Left colon (tissue), 2 donors: ENCODE measurements around the gene AKT3. TPM values are rescaled to one million over a fixed set of nuclear protein-coding genes. Genes with fewer than 3 reads are reported as not detected.
"Not testable (repeated sequence)": the region's sequence is repeated elsewhere in the genome, so short reads cannot be mapped to it uniquely, and the experiment has no call there.

Experiments used
- ATAC-seq: fragments of 200-7000 bp; cut with Tn5 transposase; one replicate; pipeline ENCODE4 v1.9.1; 2020; ENCODE audit warnings: mild to moderate bottlenecking, moderate library complexity
- DNase-seq, 2 donors: peaks; one replicate each; pipeline ENCODE4 v3.0.0-alpha.2; 2020
- intact Hi-C, 2 donors: fragments of 100-400 bp; cut with DNase I in 1 of 2; cut with micrococcal nuclease in 1 of 2; formaldehyde crosslinking; loops; one replicate each; pipeline versions ENCODE4 v1.11.2 to v1.14.0; 2022; cut with DNase I, micrococcal nuclease
- total RNA-seq, 2 donors: library from RNA; stranded (reverse); fragmentation: NEBNext Ultra II Directional; extraction: Animal tissue kit (Norgen Biotek cat#: 25700); gene quantifications; one replicate each; pipeline ENCODE4 v1.2.1, GENCODE V29; 2021
- donor health status: DM: no; HTN: no; CAD: no.
- donor health status: DM: yes; HTN: yes; CAD: no.

AKT3 gene
- total RNA-seq, 2 donors from 2014 or later: 9.7 to 21.1 TPM

DNA sequence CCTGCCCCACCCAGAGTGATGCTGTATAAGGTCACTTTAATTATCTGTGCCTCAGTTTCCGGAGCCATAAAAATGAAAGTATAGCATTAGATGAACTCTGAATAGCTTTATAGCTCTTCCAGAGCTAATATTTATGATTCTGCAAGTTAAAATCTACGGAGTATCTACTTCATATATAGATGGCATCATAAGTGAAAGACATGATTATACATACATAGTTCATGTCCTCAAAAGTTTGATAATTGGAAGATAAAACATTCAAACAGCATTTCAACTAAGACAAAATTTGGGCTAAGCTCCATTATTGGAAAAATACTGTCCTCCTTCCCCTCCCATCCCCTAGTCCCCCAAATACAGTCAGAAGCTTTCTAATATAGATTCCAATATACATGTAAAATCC, 4.2 kb downstream of the AKT3 start:
- DNase-seq: no peak
- ATAC-seq: no peak
- intact Hi-C loops: no loop called here

DNA sequence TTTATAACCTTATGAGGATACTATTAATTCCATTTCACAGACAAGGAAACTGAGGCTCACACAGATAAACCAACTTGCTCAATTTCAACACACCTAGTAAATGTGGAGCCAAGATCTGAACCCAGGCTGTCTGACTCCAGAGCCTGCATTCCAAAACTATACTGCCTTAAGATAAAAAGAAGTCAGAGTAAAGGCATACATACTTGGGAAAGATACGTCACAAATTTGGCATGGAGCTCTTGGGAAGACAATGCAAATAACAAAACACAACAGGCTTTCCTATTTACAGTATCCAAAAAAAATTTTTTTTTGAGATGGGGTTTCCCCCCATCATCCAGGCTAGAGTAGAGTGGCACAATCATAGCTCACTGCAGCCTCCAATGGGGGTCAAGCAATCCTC, 5.9 kb downstream of the AKT3 start:
- ATAC-seq (no peak), DNase-seq (no peak)
- intact Hi-C loops: no loop called here

DNA sequence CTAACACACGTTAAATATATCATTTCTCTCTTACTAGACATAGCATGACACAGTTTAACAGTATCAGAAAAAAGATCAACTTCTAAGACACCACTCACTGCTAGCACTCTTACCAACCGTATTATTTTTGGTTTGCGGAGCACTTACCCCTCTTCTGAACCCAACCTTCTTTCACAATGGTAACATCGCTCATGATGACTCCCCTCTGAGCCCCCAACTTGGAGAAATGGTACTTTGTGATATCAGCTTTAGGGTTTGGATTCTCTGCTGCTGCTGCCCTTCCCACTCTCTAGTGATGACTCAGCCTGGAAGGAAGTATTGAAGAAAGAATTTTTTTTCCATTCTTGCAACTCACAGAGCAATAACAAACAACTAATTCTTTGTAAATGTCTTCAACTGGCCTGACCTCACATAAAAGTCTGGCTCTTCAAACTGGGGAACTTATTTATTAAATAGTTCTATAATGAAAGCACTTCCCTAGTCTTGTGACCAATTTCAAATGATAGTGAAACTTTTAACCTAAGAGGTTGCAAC, 7.0 kb downstream of the AKT3 start:
- no peak for DNase-seq
- no peak for ATAC-seq
- intact Hi-C loops: no loop called here

DNA sequence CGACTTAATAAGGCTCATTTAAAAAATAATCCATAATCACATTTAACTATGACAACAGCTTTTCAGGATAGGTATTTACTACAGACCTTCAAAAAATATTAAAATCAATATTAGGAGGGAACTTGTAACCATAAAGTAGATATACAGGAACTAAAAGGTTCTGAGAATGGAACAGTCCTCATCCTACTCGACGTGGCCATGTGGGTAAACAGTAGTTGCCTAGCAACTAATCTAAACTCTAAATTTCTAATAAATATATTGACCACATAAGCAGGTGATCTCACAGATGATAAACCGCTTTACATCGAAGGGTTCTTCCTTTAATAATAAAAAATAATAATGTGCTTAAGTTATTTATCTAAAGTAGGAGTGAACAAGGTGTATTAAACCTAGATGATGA, 7.9 kb downstream of the AKT3 start:
- ATAC-seq: no peak
- DNase-seq: no peak

DNA sequence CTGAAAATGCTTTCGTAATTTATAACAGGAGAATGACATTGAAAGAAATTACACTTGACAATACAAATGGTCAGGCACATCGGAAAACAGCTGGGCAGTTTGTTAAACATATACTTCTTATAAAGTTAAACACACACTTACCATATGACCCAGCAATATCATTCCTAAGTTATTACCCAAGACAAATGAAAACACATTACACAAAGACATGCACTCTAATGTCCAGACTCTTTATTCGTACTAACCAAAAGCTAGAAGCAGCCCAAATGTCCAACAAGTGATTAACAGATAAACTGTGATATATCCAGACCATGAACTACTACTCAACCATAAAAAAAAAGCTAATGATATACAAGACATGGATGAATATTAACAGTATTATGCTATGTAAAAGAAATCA, 8.5 kb downstream of the AKT3 start:
- intact Hi-C loops: no loop called here
- ATAC-seq: no peak

More for the DNA sequence above, 7.9 kb downstream of the AKT3 start:
- intact Hi-C loops: no loop called here

DNA sequence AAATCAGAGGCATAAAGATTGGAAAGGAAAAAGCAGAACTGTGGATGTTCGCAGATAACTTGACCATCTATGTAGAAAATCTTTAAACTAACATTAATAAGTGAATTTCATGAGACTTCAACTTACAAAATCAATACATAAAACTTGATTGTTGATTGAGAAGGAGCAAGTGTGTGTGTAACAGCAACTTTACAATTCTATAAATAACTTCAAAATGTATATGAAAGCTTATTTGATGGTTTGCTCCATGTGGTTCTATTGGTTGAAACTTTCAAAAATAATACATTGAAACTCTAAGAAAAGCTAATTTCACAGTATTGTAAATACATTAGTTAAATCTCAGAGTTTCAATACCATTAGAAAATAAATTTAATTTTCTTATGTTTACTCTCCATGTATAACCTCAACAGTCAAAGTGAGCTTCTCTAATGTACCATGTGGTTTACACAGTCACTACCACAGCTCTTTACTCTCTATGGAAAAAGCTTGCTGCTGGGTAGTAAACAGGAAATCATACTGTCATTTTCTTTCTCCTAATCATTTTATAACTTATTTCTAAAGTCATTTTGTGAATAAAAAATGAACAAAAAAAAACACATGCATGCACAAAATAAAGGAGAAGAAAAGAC, 12.0 kb downstream of the AKT3 start:
- ATAC-seq: no peak
- no peak for DNase-seq
- intact Hi-C loops: no loop called here

More for the DNA sequence above, 8.5 kb downstream of the AKT3 start:
- no peak for DNase-seq

DNA sequence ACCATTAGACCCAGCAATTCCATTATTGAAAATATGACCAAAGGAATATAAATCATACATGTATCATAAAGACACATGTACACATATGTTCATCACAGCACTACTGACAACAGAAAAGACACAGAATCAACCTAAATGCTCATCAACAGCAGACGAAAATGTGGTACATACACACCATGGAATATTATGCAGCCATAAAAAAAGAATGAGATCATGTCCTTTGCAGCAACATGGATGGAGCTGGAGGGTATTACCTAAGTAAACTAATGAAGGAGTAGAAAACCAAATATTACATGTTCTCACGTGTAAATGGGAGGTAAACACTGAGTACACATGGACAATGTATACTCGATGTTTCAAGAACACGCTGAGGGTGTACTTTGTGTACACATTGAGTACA, 15.9 kb downstream of the AKT3 start:
- ATAC-seq: no peak
- intact Hi-C loops: no loop called here
- DNase-seq: no peak

DNA sequence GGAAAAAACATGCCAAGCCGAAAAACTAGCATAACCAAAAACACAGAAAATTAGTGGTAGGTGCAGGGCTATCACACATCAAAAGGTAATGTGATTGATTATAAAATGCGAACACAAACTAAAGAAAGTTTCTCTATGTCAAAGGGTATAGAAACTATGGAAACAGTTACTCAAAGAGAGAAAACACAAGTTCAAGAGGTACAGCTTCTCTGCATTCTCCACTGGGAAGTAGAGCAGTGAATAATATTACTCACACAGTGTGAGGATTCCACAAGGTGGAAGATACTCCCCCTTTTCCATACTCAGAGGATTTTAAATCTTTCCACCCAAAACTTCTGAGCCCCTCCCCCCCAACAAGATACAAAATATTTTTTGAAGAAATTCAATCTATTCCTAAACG, 18.6 kb downstream of the AKT3 start:
- intact Hi-C loops: no loop called here
- DNase-seq (no peak), ATAC-seq (no peak)

DNA sequence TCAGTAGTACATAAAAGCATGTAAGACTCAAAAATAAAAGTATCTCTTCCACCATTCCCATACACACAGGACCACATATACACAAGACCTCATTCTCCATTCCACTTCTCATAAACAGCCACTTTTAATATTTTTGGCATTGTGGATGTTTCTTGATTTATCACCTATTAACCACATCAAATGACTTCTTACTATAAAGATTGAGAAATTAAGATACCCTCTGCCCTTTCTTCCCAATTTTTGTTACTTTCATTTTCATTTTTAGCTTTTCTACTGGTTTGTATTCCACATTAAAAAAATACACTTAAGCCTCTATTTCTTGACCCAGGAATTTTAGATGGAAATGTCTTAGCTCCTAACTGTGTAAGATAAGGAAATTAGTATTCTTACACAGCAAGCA, 22.8 kb downstream of the AKT3 start:
- ATAC-seq (no peak), DNase-seq (no peak)
- intact Hi-C loops: no loop called here

DNA sequence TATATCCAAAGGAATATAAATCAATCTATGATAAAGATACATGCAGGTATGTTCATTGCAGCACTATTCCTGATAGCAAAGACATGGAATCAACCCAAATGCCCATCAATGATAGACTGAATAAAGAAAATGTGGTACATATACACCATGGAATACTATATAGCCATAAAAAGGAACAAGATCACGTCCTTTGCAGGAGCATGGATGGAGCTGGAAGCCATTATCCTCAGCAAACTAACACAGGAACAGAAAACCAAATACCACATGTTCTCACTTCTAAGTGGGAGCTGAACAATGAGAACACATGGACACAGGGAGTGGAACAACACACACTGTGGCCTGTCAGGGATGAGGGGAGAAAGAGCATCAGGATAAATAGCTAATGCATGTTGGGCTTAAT, 25.1 kb downstream of the AKT3 start:
- DNase-seq, ATAC-seq, intact Hi-C loops: not testable (repeated sequence)

DNA sequence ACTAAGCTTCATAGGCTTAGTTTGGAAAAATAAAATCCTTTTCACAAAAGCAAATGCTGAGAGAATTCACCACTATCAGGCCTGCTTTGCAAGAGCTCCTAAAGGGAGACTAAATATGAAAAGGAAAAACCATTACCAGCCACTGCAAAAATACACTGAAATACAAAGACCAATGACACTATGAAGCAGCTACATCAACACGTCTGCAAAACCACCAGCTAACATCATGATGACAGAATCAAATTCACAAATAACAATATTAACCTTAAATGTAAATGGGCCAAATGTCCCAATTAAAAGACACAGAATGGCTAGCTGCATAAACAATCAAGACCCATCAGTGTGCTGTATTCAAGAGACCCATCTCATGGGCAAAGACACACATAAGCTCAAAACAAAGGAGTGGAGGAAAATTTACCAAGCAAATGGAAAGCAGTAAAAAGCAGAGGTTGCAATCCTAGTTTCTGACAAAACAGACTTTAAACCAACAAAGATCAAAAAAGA, 28.8 kb downstream of the AKT3 start:
- no peak for DNase-seq
- no peak for ATAC-seq
- intact Hi-C loops: no loop called here

DNA sequence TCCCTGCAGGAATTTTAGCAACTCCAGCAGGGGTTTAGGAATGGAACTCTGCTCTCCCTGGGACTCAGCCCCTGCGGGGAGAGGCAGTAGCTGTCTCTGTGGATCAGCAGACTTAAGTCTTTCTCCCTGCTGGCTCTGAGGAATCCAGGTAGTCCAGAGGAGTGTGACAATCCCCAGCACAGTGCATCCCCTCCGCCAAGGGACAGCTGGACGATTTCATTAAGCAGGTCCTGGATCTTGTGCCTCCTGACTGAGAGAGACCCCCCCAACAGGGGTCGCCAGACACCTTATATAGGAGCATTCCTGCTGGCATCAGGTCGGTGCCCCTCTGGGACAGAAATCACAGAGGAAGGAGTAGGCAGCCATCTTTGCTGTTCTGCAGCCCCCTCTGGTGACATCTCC, 30.6 kb downstream of the AKT3 start:
- ATAC-seq: no peak
- intact Hi-C loops: no loop called here
- DNase-seq: no peak

DNA sequence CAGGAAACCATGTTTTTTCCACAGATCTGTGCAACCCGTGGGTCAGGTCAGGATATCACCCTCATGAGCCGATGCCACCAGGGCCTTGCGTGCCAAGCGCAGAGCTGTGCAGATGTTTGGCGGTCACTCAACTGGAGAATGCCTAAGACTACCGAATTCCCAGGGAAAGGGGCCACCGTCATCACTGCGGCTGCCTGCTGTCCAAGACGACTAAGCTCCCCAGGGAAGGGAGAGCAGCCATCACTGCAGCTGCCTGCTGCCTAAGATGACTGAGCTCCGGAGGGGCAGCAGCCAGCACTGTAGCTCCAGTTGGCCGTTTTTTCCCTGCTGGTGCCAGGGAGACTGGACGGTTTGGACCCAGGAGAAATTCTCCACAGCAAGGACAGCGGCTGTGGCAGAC, 31.1 kb downstream of the AKT3 start:
- ATAC-seq (no peak), DNase-seq (no peak)
- intact Hi-C loops: no loop called here

DNA sequence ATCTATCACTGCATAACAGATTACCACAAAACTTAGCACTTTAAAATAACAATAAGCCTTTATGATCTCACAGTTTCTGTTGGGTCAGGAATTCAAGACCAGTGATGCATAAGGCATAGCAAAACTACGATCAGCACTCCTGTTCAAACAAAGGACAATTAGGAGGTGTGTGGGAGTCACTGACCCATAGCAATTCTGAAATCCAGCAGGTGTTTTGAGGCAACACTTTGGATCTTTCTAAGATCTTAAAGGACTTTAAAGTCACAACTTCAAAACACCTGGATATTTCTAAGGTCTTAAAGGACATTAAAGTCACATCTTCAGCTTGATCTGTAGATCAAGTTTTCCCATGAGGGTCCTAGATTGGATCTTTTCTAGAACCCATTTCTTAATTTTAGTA, 35.3 kb downstream of the AKT3 start:
- DNase-seq (no peak), ATAC-seq (no peak)

DNA sequence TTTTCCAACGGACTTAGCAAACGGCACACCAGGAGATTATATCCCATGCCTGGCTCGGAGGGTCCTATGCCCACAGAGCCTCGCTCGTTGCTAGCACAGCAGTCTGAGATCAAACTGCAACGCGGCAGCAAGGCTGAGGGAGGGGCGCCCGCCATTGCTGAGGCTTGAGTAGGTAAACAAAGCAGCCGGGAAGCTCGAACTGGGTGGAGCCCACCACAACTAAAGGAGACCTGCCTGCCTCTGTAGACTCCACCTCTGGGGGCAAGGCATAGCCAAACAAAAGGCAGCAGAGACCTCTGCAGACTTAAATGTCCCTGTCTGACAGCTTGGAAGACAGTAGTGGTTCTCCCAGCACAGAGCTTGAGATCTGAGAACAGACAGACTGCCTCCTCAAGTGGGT, 42.7 kb downstream of the AKT3 start:
- DNase-seq, intact Hi-C loops, ATAC-seq: not testable (repeated sequence)

More for the DNA sequence above, 35.3 kb downstream of the AKT3 start:
- intact Hi-C loops: no loop called here

DNA sequence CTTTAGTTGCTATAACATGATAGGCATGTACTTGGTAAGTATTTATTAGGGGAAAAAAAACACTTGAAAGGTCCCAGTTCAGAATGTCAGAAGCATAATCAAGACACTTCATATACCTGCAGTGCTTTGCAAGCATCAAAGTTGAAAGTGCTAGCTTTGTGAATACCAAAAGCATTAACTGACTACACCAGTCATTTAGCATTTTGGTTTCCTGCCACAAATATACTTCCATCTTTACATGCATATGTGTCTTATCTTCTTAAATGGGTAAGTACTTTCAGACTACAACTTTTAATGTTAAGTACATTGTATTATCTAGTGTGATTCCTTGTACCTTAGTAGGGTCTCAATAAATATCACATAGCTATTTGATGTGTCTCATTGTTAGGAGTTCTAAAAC, 43.7 kb downstream of the AKT3 start:
- DNase-seq (no peak), ATAC-seq (no peak)
- intact Hi-C loops: no loop called here

DNA sequence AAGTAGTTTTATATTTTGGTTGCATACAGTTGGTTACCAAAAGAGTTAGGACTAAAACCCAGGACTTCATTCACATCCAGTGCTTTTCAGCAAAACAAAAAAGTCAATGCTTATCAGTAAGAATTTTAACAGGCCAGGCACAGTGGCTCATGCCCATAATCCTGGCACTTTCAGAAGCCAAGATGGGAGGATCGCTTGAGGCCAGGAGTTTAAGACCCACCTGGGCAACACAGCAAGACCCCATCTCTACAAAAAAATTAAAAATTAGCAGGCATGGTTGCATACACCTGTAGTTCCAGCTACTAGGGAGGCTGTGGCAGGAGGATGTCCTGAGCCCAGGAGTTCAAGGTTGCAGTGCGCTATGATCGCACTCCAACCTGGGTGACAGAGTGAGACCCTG, 47.3 kb downstream of the AKT3 start:
- intact Hi-C loops: no loop called here
- ATAC-seq: no peak
- DNase-seq: no peak

DNA sequence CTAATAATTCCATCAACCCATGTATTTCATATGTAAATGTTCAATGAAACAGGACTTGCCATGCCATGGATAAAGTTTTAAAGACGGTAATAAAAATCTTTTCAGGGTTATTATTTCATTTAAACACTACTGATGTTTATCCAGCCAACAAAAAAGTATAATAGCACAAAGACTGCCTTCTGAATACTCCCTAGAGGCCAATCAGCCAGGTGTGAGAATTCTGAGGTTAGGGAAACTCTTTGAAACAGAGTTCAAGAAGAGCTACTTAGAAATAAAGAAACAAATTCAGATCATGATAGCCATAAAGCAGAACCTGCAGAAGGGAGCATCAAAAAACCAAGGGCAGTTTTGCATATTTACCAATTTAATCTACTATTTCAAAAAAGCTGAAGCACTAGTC, 48.7 kb downstream of the AKT3 start:
- DNase-seq (no peak), ATAC-seq (no peak)
- intact Hi-C loops: no loop called here

DNA sequence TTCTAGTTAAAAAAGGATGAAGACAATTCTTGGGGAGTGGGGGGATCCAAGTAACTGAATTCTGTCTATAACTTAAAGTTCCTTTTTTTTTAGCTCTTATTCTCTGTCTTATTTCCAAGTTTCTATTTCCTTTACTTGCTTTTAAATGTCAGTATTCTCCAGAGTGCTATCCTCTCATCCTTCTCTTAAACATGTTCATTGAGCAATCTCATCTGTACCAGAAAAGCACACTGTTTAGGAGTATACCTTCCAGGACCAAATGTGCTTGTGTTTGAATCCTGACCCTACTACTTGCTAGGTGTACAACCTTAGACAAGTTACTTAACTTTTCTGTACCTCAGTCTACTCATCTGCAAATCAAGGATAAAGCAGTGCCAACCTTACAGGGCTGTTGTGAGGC, 50.1 kb downstream of the AKT3 start:
- no peak for ATAC-seq
- intact Hi-C loops: no loop called here
- no peak for DNase-seq

DNA sequence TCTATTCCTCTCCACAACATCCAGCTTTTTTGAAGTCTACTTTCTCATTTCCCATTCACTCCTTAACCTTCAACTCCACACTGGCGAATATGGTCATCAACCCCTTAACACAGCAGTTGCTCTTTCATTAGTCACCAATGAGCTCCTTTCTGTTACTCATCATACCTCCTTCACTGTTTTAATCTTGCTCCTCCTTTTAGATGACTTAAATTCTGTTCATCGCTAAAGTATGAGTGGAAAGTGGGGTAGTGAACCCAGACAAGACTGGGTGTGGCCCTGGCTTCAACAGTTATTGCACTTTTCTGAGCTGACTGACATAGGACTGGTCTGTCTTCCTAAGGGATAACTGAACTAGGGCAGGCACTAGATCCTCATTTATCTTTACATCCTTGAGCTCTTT, 51.3 kb downstream of the AKT3 start:
- intact Hi-C loops: no loop called here
- DNase-seq (no peak), ATAC-seq (no peak)

DNA sequence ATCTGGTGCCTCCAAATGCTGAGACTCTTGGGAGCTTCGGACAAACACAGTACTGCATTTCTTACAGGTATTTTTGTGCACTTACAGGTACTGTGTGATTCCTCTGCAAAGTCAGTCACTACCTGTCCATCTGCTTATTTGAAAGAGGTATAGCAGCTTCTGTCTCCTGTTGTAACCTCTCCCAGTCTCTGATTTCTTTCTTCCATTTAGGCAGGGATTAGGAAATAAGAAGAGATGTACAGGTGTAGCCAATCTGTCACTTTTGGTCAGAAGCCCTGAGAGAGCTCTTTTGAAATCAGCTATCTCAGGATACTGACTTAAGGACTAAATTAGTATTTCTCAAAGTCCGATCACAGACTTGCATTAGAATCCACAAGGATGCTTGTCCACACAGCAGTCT, 54.0 kb downstream of the AKT3 start:
- intact Hi-C loops: no loop called here
- no peak for ATAC-seq
- DNase-seq: no peak
